DOHH2 (cell line): ENCODE measurements around the gene NSMCE3.
A peak's percentile ranks its signal among the peaks of the same experiment; 100 is the strongest.

ENCODE experiments used
- H3F3A ChIP-seq: fragments of 200-600 bp; sonication (generic), shearing (Covaris generic); 2 replicates; pipeline ENCODE4 v1.6.0; 2016; ENCODE audit warnings: antibody characterized with exemption, mild to moderate bottlenecking; ENCODE audit not compliant: control insufficient read depth, insufficient read depth
- H3K27ac ChIP-seq: fragments of 200-600 bp; sonication (generic); 2 replicates; pipeline ENCODE4 v1.5.1; 2014; ENCODE audit warnings: low read depth, mild to moderate bottlenecking, low read length, moderate library complexity
- H3K27me3 ChIP-seq: fragments of 200-600 bp; sonication (generic); 2 replicates; pipeline ENCODE4 v1.6.1; 2014; ENCODE audit warnings: mild to moderate bottlenecking, low read length, mixed read lengths; ENCODE audit not compliant: control insufficient read depth
- H3K36me3 ChIP-seq: fragments of 200-600 bp; sonication (generic); 2 replicates; pipeline ENCODE4 v1.6.1; 2014; ENCODE audit warnings: mild to moderate bottlenecking, low read length, moderate library complexity, mixed read lengths; ENCODE audit not compliant: control insufficient read depth
- H3K4me1 ChIP-seq: fragments of 200-600 bp; sonication (generic); 2 replicates; pipeline ENCODE4 v1.6.1; 2014; ENCODE audit warnings: mild to moderate bottlenecking, low read length, mixed read lengths; ENCODE audit not compliant: control insufficient read depth
- H3K4me2 ChIP-seq: fragments of 200-600 bp; sonication (generic); 2 replicates; pipeline ENCODE4 v1.6.0; 2014; ENCODE audit warnings: mild to moderate bottlenecking, low read length, moderate library complexity
- H3K4me3 ChIP-seq: fragments of 200-600 bp; sonication (generic); 2 replicates; pipeline ENCODE4 v1.5.1; 2014; ENCODE audit warnings: mild to moderate bottlenecking, low read length, mixed read lengths
- H3K79me2 ChIP-seq: fragments of 200-600 bp; sonication (generic); 2 replicates; pipeline ENCODE4 v1.6.1; 2014; ENCODE audit warnings: mild to moderate bottlenecking, low read length, mixed read lengths; ENCODE audit not compliant: control insufficient read depth
- H3K9me2 ChIP-seq: fragments of 200-600 bp; sonication (generic); replicated peaks from 2 replicates; pipeline ENCODE4 v1.6.1; 2014; ENCODE audit warnings: mild to moderate bottlenecking, low read length, mixed read lengths; ENCODE audit not compliant: control insufficient read depth
- H3K9me3 ChIP-seq: fragments of 200-600 bp; sonication (generic); 2 replicates; pipeline ENCODE4 v1.6.1; 2014; ENCODE audit warnings: antibody characterized with exemption, low read length, mixed read lengths; ENCODE audit not compliant: control insufficient read depth, insufficient read depth
- H4K20me1 ChIP-seq: fragments of 200-600 bp; sonication (generic); 2 replicates; pipeline ENCODE4 v1.6.0; 2014; ENCODE audit warnings: low read depth, mild to moderate bottlenecking, antibody characterized with exemption, low read length, moderate library complexity; ENCODE audit not compliant: control insufficient read depth, insufficient read depth
- CTCF ChIP-seq: fragments of 200-600 bp; sonication (generic); IDR thresholded peaks from one replicate; pipeline ENCODE4 v1.5.1; 2014; ENCODE audit warnings: antibody characterized with exemption, mild to moderate bottlenecking, low read depth, low read length; ENCODE audit not compliant: poor library complexity, severe bottlenecking
- EZH2phosphoT487 ChIP-seq: fragments of 200-600 bp; sonication (generic); IDR thresholded peaks from 2 replicates; pipeline ENCODE4 v1.6.1; 2017; ENCODE audit warnings: borderline replicate concordance, mild to moderate bottlenecking, antibody characterized with exemption, low read length, moderate library complexity, mixed read lengths

NSMCE3 gene

GRCh38 chr15:29311696-29312095, 42.1 kb upstream of the NSMCE3 start:
- Histone ChIP-seq H3K4me2 (no peak overlapping the region), H3K9me3 (no peaks in the 10 kb centered on the region), H3K27ac (no peak overlapping the region), H3K36me3 (no peaks in the 10 kb centered on the region), H4K20me1 (no peaks in the 10 kb centered on the region), H3K9me2 (no peaks in the 10 kb centered on the region), H3F3A (no peaks in the 10 kb centered on the region), H3K4me3 (no peak overlapping the region), H3K79me2 (no peaks in the 10 kb centered on the region), H3K4me1 (peaks cover 25% of the 10 kb centered on the region), H3K27me3 (no peaks in the 10 kb centered on the region)
- TF ChIP-seq CTCF (no peak), EZH2phosphoT487 (no peak)

GRCh38 chr15:29309139-29309538, 39.5 kb upstream of the NSMCE3 start:
- Histone ChIP-seq H3K27me3 (no peaks in the 10 kb centered on the region), H3K79me2 (no peaks in the 10 kb centered on the region), H3K4me3 (no peak overlapping the region), H3F3A (no peaks in the 10 kb centered on the region), H3K4me2 (0 out of 2 replicates have a peak overlapping the region, but pooled peaks have one; percentile 12), H3K9me2 (no peaks in the 10 kb centered on the region), H3K27ac (0 out of 2 replicates have a peak overlapping the region, but pooled peaks have one; percentile 22), H4K20me1 (no peaks in the 10 kb centered on the region), H3K4me1 (peaks cover 25% of the 10 kb centered on the region), H3K9me3 (no peaks in the 10 kb centered on the region), H3K36me3 (no peaks in the 10 kb centered on the region)
- TF ChIP-seq CTCF (no peak), EZH2phosphoT487 (no peak)

DNA sequence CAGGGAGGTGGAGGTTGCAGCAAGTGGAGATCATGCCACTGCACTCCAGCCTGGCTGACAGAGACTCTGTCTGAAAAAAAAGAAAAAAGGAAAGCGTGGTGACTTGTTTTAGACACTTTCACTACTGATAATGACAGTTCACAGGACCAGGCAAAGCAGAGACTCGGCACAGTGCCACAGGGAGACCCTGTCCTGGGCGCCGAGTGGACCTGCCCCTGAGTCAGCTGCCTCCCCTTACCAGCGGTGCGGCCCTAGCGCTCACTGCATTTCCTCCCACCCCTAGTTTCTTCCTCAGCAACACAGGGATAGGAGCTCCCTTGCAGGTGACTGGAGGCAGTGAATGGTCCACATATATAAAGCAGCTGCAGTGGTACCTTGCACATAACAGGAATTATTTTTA, 38.7 kb upstream of the NSMCE3 start:
- H3K4me1 ChIP-seq = peaks cover 25% of the 10 kb centered on the region
- no peak for TF ChIP-seq CTCF
- no peak for TF ChIP-seq EZH2phosphoT487
- H3K36me3 ChIP-seq = no peaks in the 10 kb centered on the region
- 0 out of 2 replicates have a peak overlapping the region, but pooled peaks have one; percentile 12 for H3K4me2 ChIP-seq
- H3K27ac ChIP-seq = no peak overlapping the region
- H4K20me1 ChIP-seq = no peaks in the 10 kb centered on the region
- no peaks in the 10 kb centered on the region for H3K9me3 ChIP-seq
- H3F3A ChIP-seq = no peaks in the 10 kb centered on the region
- H3K79me2 ChIP-seq = no peaks in the 10 kb centered on the region
- H3K9me2 ChIP-seq = no peaks in the 10 kb centered on the region
- no peaks in the 10 kb centered on the region for H3K27me3 ChIP-seq
- H3K4me3 ChIP-seq = no peak overlapping the region
